ENCODE results near the gene ECHS1.

GRCh38 chr10:133399123-133399601 is 26.0 kb upstream of the ECHS1 start:
- TF ChIP-seq CTCF (IDR thresholded peaks at IDR 0.05) = no peak
- TF ChIP-seq MAX (IDR thresholded peaks at IDR 0.05; ENCODE audit: low read depth) = no peak
- no peak for TF ChIP-seq TAF1 (IDR thresholded peaks at IDR 0.05; ENCODE audit: borderline replicate concordance, low read depth, low read length)
- no peak for TF ChIP-seq RFX5 (IDR thresholded peaks at IDR 0.05; ENCODE audit: low read length)
- no peak for TF ChIP-seq FOXM1 (IDR thresholded peaks at IDR 0.05; ENCODE audit: low read depth)
- TF ChIP-seq EZH2phosphoT487 (IDR thresholded peaks at IDR 0.05; ENCODE audit: borderline replicate concordance, low read depth) = no peak
- TF ChIP-seq RCOR1 (IDR thresholded peaks at IDR 0.05; ENCODE audit: low read length) = no peak
- TF ChIP-seq FOSL2 (IDR thresholded peaks at IDR 0.05; ENCODE audit: borderline replicate concordance, low read depth) = no peak
- TF ChIP-seq REST (IDR thresholded peaks at IDR 0.05; ENCODE audit: low read depth, low read length) = no peak
- no peak for TF ChIP-seq GATA2 (CRISPR knock-in tag; IDR thresholded peaks at IDR 0.05)
- TF ChIP-seq NRF1 (IDR thresholded peaks at IDR 0.05; ENCODE audit: low read depth, low read length) = no peak
- TF ChIP-seq USF2 (IDR thresholded peaks at IDR 0.05; ENCODE audit: borderline replicate concordance, low read depth, low read length) = no peak
- TF ChIP-seq EP300 (IDR thresholded peaks at IDR 0.05; ENCODE audit: borderline replicate concordance in 1 of 2, low read depth in 1 of 2, low read length in 1 of 2) = no peak
